Activated T-cell treated with anti-CD3 and anti-CD28 coated beads, Interleukin-2, amount 50 U/mL, for 4 hours (primary cell): Measurements from ENCODE around the gene STRN. TPM values are rescaled to one million over a fixed set of nuclear protein-coding genes. Genes with fewer than 3 reads are reported as not detected.

ENCODE experiments used
- ATAC-seq, 2 donors: fragments of 200-7000 bp; cut with Tn5 transposase; one replicate each; pipeline ENCODE4 v1.10.0; 2021
- DNase-seq: peaks from one replicate; pipeline ENCODE4 v3.0.0-alpha.2; 2020
- H3K27me3 Mint-ChIP-seq: one replicate; pipeline ENCODE4 v1.8.0; 2021; ENCODE audit warnings: low read depth, mixed read lengths
- H3K36me3 Mint-ChIP-seq: one replicate; pipeline ENCODE4 v1.8.0; 2022; ENCODE audit warnings: mixed read lengths; ENCODE audit not compliant: insufficient read depth
- H3K4me1 Mint-ChIP-seq: one replicate; pipeline ENCODE4 v1.8.0; 2021; ENCODE audit warnings: low read depth, mixed read lengths
- H3K4me3 Mint-ChIP-seq: one replicate; pipeline ENCODE4 v1.8.0; 2021; ENCODE audit warnings: mild to moderate bottlenecking, moderate library complexity, mixed read lengths
- H3K9me3 Mint-ChIP-seq: one replicate; pipeline ENCODE4 v1.8.0; 2021; ENCODE audit warnings: mixed read lengths
- total RNA-seq, 3 donors: library from RNA; stranded (reverse); gene quantifications; one replicate each; pipeline ENCODE4 v1.2.1, GENCODE V29; 2021

STRN gene
- total RNA-seq, 3 donors from 2014 or later, result 19.0 to 19.7 (median 19.7) TPM

- no peak overlapping the region for H3K4me3 Mint-ChIP-seq
- H3K27me3 Mint-ChIP-seq, result no peaks in the 10 kb centered on the region
- peaks cover 4% of the 10 kb centered on the region for H3K36me3 Mint-ChIP-seq
- ATAC-seq (no peak), DNase-seq (no peak)
- H3K4me1 Mint-ChIP-seq, result no peaks in the 10 kb centered on the region
- no peaks in the 10 kb centered on the region for H3K9me3 Mint-ChIP-seq
Observed at GRCh38 chr2:36973320-36973719, 7.0 kb upstream of the STRN start.

DNA sequence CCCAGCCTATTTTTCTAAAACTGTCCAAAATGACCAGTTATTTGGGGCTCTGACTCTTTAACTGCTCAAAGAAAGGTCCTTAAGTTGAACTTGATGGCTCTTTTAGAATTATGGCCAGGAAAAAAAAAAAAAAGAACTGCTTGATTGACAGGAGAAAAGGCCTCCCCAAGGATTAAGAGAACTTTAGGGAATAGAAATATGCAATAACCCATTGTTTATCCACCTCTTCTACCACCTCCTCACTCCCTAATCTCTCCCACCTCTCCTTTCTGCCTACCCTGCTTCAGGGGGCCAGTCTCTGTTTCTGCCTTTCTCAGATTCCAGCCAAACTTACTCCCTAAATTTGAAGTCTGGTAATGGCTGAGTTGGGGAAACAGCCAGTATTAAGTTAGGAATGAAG, 5.7 kb upstream of the STRN start:
- no peaks in the 10 kb centered on the region for H3K36me3 Mint-ChIP-seq
- no peaks in the 10 kb centered on the region for H3K27me3 Mint-ChIP-seq
- H3K9me3 Mint-ChIP-seq, result no peaks in the 10 kb centered on the region
- no peak for ATAC-seq
- H3K4me3 Mint-ChIP-seq, result no peak overlapping the region
- H3K4me1 Mint-ChIP-seq, result peaks cover 6% of the 10 kb centered on the region
- no peak for DNase-seq

DNA sequence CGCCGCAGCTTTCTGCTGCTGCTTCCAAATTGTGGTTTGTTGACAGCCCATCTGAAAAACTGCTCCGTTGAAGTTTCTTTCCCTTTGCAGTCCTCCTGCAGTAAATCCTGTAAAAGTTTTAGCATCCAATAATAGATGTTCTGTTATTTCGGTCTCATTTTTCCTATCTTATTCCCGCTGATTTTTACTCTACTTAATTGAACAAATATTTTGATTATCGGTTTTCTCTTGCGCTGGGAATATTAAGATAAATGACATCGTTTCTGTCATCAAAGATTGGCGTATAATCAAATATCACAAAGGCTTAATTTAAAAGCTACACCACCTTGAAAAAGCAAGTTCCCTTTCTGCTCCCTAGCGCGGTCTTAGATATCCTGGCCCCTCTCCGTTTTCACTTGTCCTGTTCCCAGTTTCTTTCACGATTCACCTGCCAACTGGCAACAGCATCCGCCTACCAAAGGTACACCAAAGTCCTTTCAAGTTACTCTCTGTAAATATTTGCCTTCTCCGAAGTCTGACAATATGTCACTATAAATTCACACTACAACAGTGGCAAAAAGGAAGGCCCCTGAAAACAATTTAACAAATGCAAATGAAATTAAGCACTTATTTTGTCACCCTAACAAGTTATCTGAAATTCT, 1.0 kb upstream of the STRN start:
- H3K4me1 Mint-ChIP-seq, result peaks cover 34% of the 10 kb centered on the region
- H3K4me3 Mint-ChIP-seq, result peak overlapping the region; percentile 97
- H3K27me3 Mint-ChIP-seq, result no peaks in the 10 kb centered on the region
- ATAC-seq (no peak), DNase-seq (no peak)
- H3K36me3 Mint-ChIP-seq, result no peaks in the 10 kb centered on the region
- H3K9me3 Mint-ChIP-seq, result no peaks in the 10 kb centered on the region

DNA sequence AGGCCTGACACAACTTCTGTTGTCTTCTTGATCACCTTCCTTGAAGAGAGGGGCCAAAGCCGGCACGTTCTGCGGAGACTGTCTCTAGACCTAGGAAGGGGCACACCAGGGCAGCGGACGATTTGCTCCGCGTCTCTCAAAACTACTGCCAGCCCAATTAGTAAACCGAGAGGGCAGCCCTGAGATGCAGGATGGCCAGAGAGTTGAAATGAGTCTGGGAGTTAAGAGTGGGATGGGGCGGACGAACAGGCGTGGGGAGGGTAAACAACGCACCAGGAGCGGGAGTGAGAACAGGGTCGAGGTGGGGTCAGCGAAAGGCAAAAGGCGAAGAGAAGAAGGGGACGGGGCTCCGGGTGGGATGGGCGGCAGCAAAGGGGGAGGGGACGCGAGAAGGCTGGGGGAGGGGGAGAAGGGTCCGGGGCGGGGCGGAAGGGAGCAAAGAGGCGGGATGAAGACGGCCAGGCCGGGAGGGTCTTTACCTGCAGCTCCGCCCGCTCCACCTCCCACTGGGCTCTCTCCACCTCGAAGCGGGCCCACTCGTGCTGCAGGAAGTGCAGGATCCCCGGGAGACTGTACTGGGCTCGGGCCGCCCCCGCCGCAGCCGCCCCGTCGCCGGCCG, 476 bp downstream of the STRN start:
- Mint-ChIP-seq H3K4me3 (peak overlapping the region; percentile 97), H3K4me1 (peaks cover 45% of the 10 kb centered on the region), H3K9me3 (no peaks in the 10 kb centered on the region), H3K27me3 (no peaks in the 10 kb centered on the region), H3K36me3 (peaks cover 3% of the 10 kb centered on the region)
- DNase-seq (peak; percentile 15), ATAC-seq (peak; percentile 20 to 23)

DNA sequence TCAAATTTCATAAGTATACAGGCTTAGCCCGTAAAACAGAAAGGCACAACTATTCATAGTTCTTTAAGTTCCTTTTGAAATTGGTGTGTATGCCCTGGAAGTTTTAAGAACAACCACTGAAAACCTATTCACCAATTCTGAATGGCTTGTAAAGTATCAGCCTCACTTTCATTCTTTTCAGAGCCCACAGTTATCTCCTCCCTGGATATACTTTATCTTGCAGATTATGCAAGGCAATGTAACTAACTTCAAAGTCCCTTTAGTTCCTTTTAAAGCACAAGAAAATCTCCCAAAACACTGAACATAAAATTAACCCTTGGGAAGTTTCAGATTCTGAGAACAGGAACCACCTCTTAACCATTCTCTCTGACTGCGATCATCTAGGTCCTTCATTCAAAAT, 1.1 kb downstream of the STRN start:
- ATAC-seq, result no peak
- H3K4me1 Mint-ChIP-seq, result peaks cover 49% of the 10 kb centered on the region
- peak overlapping the region; percentile 97 for H3K4me3 Mint-ChIP-seq

DNA sequence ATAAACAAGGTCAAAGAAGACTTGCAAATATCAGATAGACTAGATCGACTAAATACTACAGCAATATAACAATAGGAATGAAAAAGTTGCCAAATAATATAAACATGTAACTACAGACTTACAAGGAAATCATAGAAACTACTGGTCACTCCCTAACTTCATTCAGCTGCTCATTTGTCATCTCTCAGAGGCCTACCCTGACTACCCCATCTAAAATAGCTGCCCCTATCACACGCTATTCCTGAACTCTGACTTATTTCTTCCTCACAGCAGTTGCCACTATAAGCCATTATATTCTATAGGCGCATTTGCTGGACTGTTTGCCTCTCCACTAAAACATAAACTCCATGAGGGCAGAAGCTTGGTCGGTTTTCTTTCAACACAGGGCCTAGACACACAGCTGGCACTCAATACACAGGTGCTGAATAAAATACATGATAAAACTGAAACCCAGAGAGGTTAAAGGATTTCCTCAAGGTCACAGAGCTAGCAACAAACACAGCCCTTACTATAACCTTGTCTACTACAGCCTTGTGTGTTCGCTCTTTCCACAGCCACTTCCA, 1.8 kb downstream of the STRN start:
- Mint-ChIP-seq H3K27me3 (no peaks in the 10 kb centered on the region), H3K9me3 (no peaks in the 10 kb centered on the region), H3K4me1 (peaks cover 54% of the 10 kb centered on the region), H3K4me3 (peak overlapping the region; percentile 97), H3K36me3 (peaks cover 3% of the 10 kb centered on the region)
- DNase-seq (no peak), ATAC-seq (no peak)

More for the DNA sequence above, 1.1 kb downstream of the STRN start:
- no peak for DNase-seq
- H3K27me3 Mint-ChIP-seq, result no peaks in the 10 kb centered on the region
- H3K36me3 Mint-ChIP-seq, result peaks cover 3% of the 10 kb centered on the region
- no peaks in the 10 kb centered on the region for H3K9me3 Mint-ChIP-seq

GRCh38 chr2:36963734-36964133, 2.6 kb downstream of the STRN start:
- peaks cover 5% of the 10 kb centered on the region for H3K36me3 Mint-ChIP-seq
- no peak for ATAC-seq
- no peaks in the 10 kb centered on the region for H3K9me3 Mint-ChIP-seq
- H3K4me1 Mint-ChIP-seq, result peaks cover 61% of the 10 kb centered on the region
- no peaks in the 10 kb centered on the region for H3K27me3 Mint-ChIP-seq
- H3K4me3 Mint-ChIP-seq, result no peak overlapping the region
- no peak for DNase-seq

- Mint-ChIP-seq H3K4me1 (peaks cover 67% of the 10 kb centered on the region), H3K36me3 (peaks cover 9% of the 10 kb centered on the region), H3K9me3 (no peaks in the 10 kb centered on the region), H3K4me3 (no peak overlapping the region), H3K27me3 (no peaks in the 10 kb centered on the region)
- ATAC-seq (no peak), DNase-seq (no peak)
Observed at GRCh38 chr2:36963106-36963505, 3.2 kb downstream of the STRN start.

DNA sequence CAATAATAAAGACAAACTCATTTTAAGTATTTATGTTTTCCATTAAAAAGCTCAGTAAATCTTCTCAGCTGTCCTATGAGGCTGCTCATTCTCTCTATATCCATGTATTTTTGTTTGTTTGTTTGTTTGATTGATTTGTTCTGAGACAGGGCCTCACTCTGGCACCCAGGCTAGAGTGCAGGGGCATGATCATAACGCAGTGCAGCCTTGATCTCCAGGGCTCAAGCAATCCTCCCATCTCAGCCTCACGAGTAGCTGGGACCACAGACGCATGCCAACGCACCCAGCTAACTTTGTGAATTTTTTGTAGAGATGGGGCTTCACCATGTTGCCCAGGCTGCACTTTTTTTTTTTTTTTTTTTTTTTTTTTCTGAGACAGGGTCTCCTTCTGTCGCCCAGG, 5.6 kb downstream of the STRN start:
- Mint-ChIP-seq H3K4me3 (no peak overlapping the region), H3K36me3 (peaks cover 9% of the 10 kb centered on the region), H3K9me3 (no peaks in the 10 kb centered on the region), H3K27me3 (no peaks in the 10 kb centered on the region), H3K4me1 (peaks cover 70% of the 10 kb centered on the region)
- ATAC-seq, result no peak
- DNase-seq, result no peak

DNA sequence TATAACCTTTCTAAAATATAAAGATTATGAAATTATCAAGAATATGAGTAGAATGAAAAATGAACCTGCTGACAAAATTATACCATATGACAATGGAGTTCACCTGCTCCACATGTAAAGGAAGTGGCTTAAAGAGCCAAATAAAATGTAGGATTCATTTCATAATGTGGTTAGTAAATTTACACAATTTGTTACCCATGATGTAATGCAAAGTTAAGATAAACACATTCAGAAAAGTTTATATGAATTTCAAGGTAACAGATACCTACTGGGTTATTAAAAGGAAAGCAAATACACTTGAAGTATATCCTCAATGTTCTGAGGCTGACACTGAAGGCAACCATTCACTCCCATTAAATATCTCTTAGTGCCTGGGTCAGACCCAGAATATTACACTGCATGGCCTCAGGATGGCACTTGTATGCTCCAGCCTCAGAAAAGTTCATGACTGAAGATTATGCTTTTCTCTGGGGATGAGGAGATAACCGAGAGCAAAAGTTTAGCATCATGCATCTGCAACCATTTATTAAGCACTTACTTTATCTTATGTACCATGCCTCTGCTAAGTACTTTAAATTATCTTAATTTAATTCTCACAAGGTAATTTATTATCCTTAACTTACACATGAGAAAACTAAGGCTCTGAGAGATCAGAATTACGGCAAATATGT, 6.2 kb downstream of the STRN start:
- peaks cover 9% of the 10 kb centered on the region for H3K36me3 Mint-ChIP-seq
- H3K9me3 Mint-ChIP-seq, result no peaks in the 10 kb centered on the region
- ATAC-seq, result no peak
- H3K4me1 Mint-ChIP-seq, result peaks cover 70% of the 10 kb centered on the region
- no peak overlapping the region for H3K4me3 Mint-ChIP-seq
- no peak for DNase-seq
- no peaks in the 10 kb centered on the region for H3K27me3 Mint-ChIP-seq

- Mint-ChIP-seq H3K36me3 (peaks cover 10% of the 10 kb centered on the region), H3K4me1 (peaks cover 49% of the 10 kb centered on the region), H3K9me3 (no peaks in the 10 kb centered on the region), H3K27me3 (no peaks in the 10 kb centered on the region), H3K4me3 (no peak overlapping the region)
- no peak for DNase-seq
- no peak for ATAC-seq
Observed at GRCh38 chr2:36954977-36955607, 11.2 kb downstream of the STRN start.

GRCh38 chr2:36952748-36953197, 13.6 kb downstream of the STRN start:
- H3K9me3 Mint-ChIP-seq, result no peaks in the 10 kb centered on the region
- DNase-seq, result no peak
- H3K36me3 Mint-ChIP-seq, result peaks cover 4% of the 10 kb centered on the region
- peaks cover 41% of the 10 kb centered on the region for H3K4me1 Mint-ChIP-seq
- H3K27me3 Mint-ChIP-seq, result no peaks in the 10 kb centered on the region
- no peak for ATAC-seq
- no peak overlapping the region for H3K4me3 Mint-ChIP-seq

DNA sequence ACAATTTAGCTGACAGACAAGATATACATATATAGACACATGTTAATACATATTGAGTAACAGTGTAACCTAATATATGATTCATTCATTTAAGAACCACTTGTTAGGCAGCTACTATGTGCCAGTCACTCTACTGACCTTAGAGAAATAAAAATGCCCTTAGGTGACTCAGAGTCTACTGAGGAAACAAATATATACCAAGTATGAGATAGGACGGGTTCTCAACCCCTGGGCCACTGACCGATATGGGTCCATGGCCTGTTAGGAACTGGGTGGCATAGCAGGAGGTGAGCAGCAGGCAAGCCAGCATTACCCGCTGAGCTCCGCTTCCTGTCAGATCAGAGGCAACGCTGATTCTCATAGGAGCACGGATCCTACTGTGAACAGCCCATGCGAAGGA, 14.8 kb downstream of the STRN start:
- ATAC-seq (no peak), DNase-seq (no peak)
- Mint-ChIP-seq H3K4me1 (peaks cover 36% of the 10 kb centered on the region), H3K27me3 (no peaks in the 10 kb centered on the region), H3K4me3 (no peak overlapping the region), H3K36me3 (peaks cover 4% of the 10 kb centered on the region), H3K9me3 (no peaks in the 10 kb centered on the region)

GRCh38 chr2:36951027-36951518, 15.3 kb downstream of the STRN start:
- peaks cover 33% of the 10 kb centered on the region for H3K4me1 Mint-ChIP-seq
- ATAC-seq (no peak), DNase-seq (no peak)
- no peaks in the 10 kb centered on the region for H3K9me3 Mint-ChIP-seq
- no peaks in the 10 kb centered on the region for H3K27me3 Mint-ChIP-seq
- peaks cover 4% of the 10 kb centered on the region for H3K36me3 Mint-ChIP-seq
- no peak overlapping the region for H3K4me3 Mint-ChIP-seq
